ENCODE measurements around the gene KRR1. TPM values are rescaled to one million over a fixed set of nuclear protein-coding genes. Genes with fewer than 3 reads are reported as not detected.

Gene KRR1
- total RNA-seq, 3 donors from 2014 or later (not counting 1 experiment from before 2014, with no cell fraction given) = 101 to 112 (median 106) TPM

GRCh38 chr12:75480469-75480949 lies 30.9 kb downstream of the KRR1 start, which contains the start of gene GLIPR1:
TSS of gene GLIPR1 (plus strand) at chr12:75480755. CDS start at chr12:75480881, 126 bp downstream.
- Mint-ChIP-seq H3K4me3 (peak within 1 kb of the TSS; percentile 87), H3K27ac (peak within 1 kb of the TSS; percentile 95 to 100), H3K9me3 (peaks cover 0 to 2% of the 10 kb centered on the region in 2 donors), H3K4me1 (peaks cover 70 to 72% of the 10 kb centered on the region in 2 donors), H3K27me3 (ENCODE audit: low read depth in 2 of 2) (peaks cover 0 to 3% of the 10 kb centered on the region in 2 donors), H3K36me3 (no peaks in the 10 kb centered on the region)
- no peaks in the 10 kb centered on the region for H3K27me3 ChIP-seq (ENCODE audit: control insufficient read depth, insufficient read depth, low read length)
- TF ChIP-seq CTCF (IDR thresholded peaks at IDR 0.05) = no peak
- ATAC-seq (peak; percentile 81 to 88 (median 83)), DNase-seq (peak; percentile 65 to 88)
- H3K9me3 ChIP-seq (ENCODE audit: control insufficient read depth, insufficient read depth, low read length) = no peaks in the 10 kb centered on the region
- under 1% methylated on average over 6 of the region's 8 CpGs for WGBS (ENCODE audit: insufficient coverage)
- peaks cover 16% of the 10 kb centered on the region for H3K36me3 ChIP-seq (ENCODE audit: control insufficient read depth, insufficient read depth, low read length)
- intact Hi-C loops (cut with micrococcal nuclease) = loop anchor here (1.0 to 5.0 kb wide), 3 partner anchors 43 to 550 kb away; partner anchors contain the start of genes GLIPR1L2 and PHLDA1
- H3K4me1 ChIP-seq (ENCODE audit: control insufficient read depth, insufficient read depth, low read length) = peaks cover 35% of the 10 kb centered on the region
- peak within 1 kb of the TSS; percentile 90 for H3K27ac ChIP-seq (ENCODE audit: low read length)
- H3K4me3 ChIP-seq (ENCODE audit: low read length) = peak within 1 kb of the TSS; percentile 84

- intact Hi-C loops (cut with micrococcal nuclease) = loop anchor here (1.0 to 5.0 kb wide), 3 partner anchors 43 to 551 kb away; partner anchors contain the start of genes GLIPR1L2 and PHLDA1
- Histone ChIP-seq H3K27ac (ENCODE audit: low read length) (peak overlapping the region; percentile 90), H3K27me3 (ENCODE audit: control insufficient read depth, insufficient read depth, low read length) (no peaks in the 10 kb centered on the region), H3K9me3 (ENCODE audit: control insufficient read depth, insufficient read depth, low read length) (no peaks in the 10 kb centered on the region), H3K36me3 (ENCODE audit: control insufficient read depth, insufficient read depth, low read length) (peaks cover 15% of the 10 kb centered on the region), H3K4me3 (ENCODE audit: low read length) (peak overlapping the region; percentile 84), H3K4me1 (ENCODE audit: control insufficient read depth, insufficient read depth, low read length) (peaks cover 35% of the 10 kb centered on the region)
- Mint-ChIP-seq H3K36me3 (no peaks in the 10 kb centered on the region), H3K4me3 (peak overlapping the region; percentile 87), H3K27ac (peak overlapping the region; percentile 95 to 100), H3K4me1 (peaks cover 67 to 70% of the 10 kb centered on the region in 2 donors), H3K9me3 (peaks cover 0 to 2% of the 10 kb centered on the region in 2 donors), H3K27me3 (ENCODE audit: low read depth in 2 of 2) (peaks cover 0 to 3% of the 10 kb centered on the region in 2 donors)
- ATAC-seq (peak; percentile 46 to 72 (median 52)), DNase-seq (peak in 1 of 2 donors; percentile 65)
- 0% methylated on average over 1 of the region's 2 CpGs for WGBS (ENCODE audit: insufficient coverage)
- TF ChIP-seq CTCF (IDR thresholded peaks at IDR 0.05) = no peak
Measured at GRCh38 chr12:75479963-75480461, 31.4 kb downstream of the KRR1 start.

- no peak overlapping the region for H3K4me3 ChIP-seq (ENCODE audit: low read length)
- peaks cover under 1% of the 10 kb centered on the region for H3K36me3 ChIP-seq (ENCODE audit: control insufficient read depth, insufficient read depth, low read length)
- H3K27me3 ChIP-seq (ENCODE audit: control insufficient read depth, insufficient read depth, low read length) = no peaks in the 10 kb centered on the region
- no peak for TF ChIP-seq CTCF (IDR thresholded peaks at IDR 0.05)
- WGBS (ENCODE audit: insufficient coverage) = 0% methylated on average over 2 of the region's 5 CpGs
- DNase-seq = peak in 1 of 2 donors; percentile 83
- Mint-ChIP-seq H3K9me3 (peaks cover 0 to 2% of the 10 kb centered on the region in 2 donors), H3K4me1 (peaks cover 51 to 56% of the 10 kb centered on the region in 2 donors), H3K4me3 (peak overlapping the region; percentile 52), H3K27ac (peak overlapping the region; percentile 95 to 100), H3K36me3 (no peaks in the 10 kb centered on the region), H3K27me3 (ENCODE audit: low read depth in 2 of 2) (peaks cover 0 to 7% of the 10 kb centered on the region in 2 donors)
- H3K27ac ChIP-seq (ENCODE audit: low read length) = peak overlapping the region; percentile 90
- H3K4me1 ChIP-seq (ENCODE audit: control insufficient read depth, insufficient read depth, low read length) = peaks cover 23% of the 10 kb centered on the region
- H3K9me3 ChIP-seq (ENCODE audit: control insufficient read depth, insufficient read depth, low read length) = no peaks in the 10 kb centered on the region
- intact Hi-C loops (cut with micrococcal nuclease) = loop anchor here (1.0 kb wide), 1 partner anchor 21 kb away; no protein-coding TSS in a partner anchor
- ATAC-seq = peak; percentile 18 to 56 (median 45)
Measured at GRCh38 chr12:75478116-75478794, 33.2 kb downstream of the KRR1 start.

Data from natural killer cell (primary cell).